GM12872 (cell line): ENCODE results near the gene MUCL3.

Experiments
- CTCF ChIP-seq: IDR thresholded peaks from 3 replicates; pipeline ENCODE4 v1.5.1; 2011; ENCODE audit warnings: low read depth, mild to moderate bottlenecking, low read length, moderate library complexity; ENCODE audit not compliant: insufficient read depth

Gene MUCL3

GRCh38 chr6:30964075-30964474, 23.3 kb downstream of the MUCL3 start:
- TF ChIP-seq CTCF, result no peak

- no peak for TF ChIP-seq CTCF
Measured at GRCh38 chr6:30965140-30965601, 24.4 kb downstream of the MUCL3 start.

- TF ChIP-seq CTCF, result no peak
Measured at GRCh38 chr6:30966154-30966553, 25.4 kb downstream of the MUCL3 start.

- no peak for TF ChIP-seq CTCF
Measured at GRCh38 chr6:30970946-30971345, 30.2 kb downstream of the MUCL3 start.

- no peak for TF ChIP-seq CTCF
Measured at GRCh38 chr6:30972816-30973215, 32.0 kb downstream of the MUCL3 start.

- no peak for TF ChIP-seq CTCF
Measured at GRCh38 chr6:30974490-30975252, 33.9 kb downstream of the MUCL3 start.

- TF ChIP-seq CTCF, result no peak
Measured at GRCh38 chr6:30979141-30979540, 38.4 kb downstream of the MUCL3 start.
